Activated CD4-positive, alpha-beta memory T cell treated with anti-CD3 and anti-CD28 coated beads for 36 hours (primary cell): Measurements from ENCODE around the gene GMEB2. TPM values are rescaled to one million over a fixed set of nuclear protein-coding genes. Genes with fewer than 3 reads are reported as not detected.
A peak's percentile ranks its signal among the peaks of the same experiment; 100 is the strongest.

Source experiments
- CTCF ChIA-PET: fragments of 350-600 bp; sonication (Branson Sonifier 250); formaldehyde crosslinking; loops from one replicate; lab custom pipeline; 2021; ENCODE audit warnings: antibody characterized with exemption, inconsistent platforms; lab: Charles Lee
- POLR2A ChIA-PET: fragments of 350-600 bp; sonication (Branson Sonifier 250); formaldehyde crosslinking; loops from one replicate; lab custom pipeline; 2021; ENCODE audit warnings: antibody characterized with exemption; lab: Charles Lee
- DNase-seq: peaks from one replicate; pipeline ENCODE4 v3.0.0-alpha.2; 2020
- H3K27ac Mint-ChIP-seq: one replicate; pipeline ENCODE4 v1.8.0; 2021; ENCODE audit warnings: mixed read lengths
- H3K27me3 Mint-ChIP-seq: one replicate; pipeline ENCODE4 v1.8.0; 2021; ENCODE audit warnings: mixed read lengths
- H3K36me3 Mint-ChIP-seq: one replicate; pipeline ENCODE4 v1.8.0; 2021; ENCODE audit warnings: mixed read lengths
- H3K4me1 Mint-ChIP-seq: one replicate; pipeline ENCODE4 v1.8.0; 2021; ENCODE audit warnings: low read depth, mixed read lengths
- H3K4me3 Mint-ChIP-seq: one replicate; pipeline ENCODE4 v1.8.0; 2021; ENCODE audit warnings: mild to moderate bottlenecking, mixed read lengths
- H3K9me3 Mint-ChIP-seq: one replicate; pipeline ENCODE4 v1.8.0; 2021; ENCODE audit warnings: mixed read lengths
- intact Hi-C: fragments of 100-400 bp; cut with micrococcal nuclease; formaldehyde crosslinking; loops from one replicate; pipeline ENCODE4 v1.15.1; 2023
- total RNA-seq, 2 experiments: library from RNA; stranded (reverse); gene quantifications; one replicate each; pipeline ENCODE4 v1.2.3, GENCODE V29; 2021

GMEB2 gene
- total RNA-seq, 2 experiments from 2014 or later: 13.6 to 14.0 TPM

DNA sequence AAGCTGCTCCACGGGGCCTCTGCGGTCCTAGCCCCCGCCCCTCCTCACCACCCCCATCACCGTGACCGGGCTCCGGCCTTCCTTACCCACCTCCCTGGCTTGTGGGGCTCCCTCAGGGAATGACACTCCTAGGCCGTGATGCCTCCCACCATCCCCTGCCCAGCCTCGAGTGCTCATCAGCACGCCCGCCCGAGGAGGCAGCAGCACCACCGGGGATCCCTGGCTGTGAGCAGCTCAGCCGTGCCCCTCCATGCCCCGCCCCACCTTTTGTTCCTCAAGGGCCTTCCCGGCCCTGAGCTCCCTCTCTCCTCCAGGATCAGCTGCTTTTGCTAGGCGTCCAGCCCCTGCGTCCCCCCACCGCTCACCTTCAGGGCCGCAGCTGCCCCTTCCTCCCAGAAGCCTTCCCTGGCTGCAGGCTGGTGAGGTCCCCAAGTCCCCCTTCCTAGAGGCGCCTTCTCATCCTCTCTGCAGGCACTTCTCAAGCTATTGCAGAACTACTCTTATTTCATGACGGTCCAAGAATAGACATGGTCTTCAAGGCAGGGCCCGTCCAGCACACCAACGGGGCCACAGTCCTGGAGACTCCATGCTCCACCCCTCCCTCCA is 69.9 kb downstream of the GMEB2 start:
- ChIA-PET CTCF (interaction anchor here (1.5 kb wide), 1 partner anchor 19 kb away, joined by 4 read pairs; the partner anchor contains the start of gene PTK6), POLR2A (no interaction called here)
- Mint-ChIP-seq H3K27ac (no peak overlapping the region), H3K4me1 (peaks cover 11% of the 10 kb centered on the region), H3K36me3 (peaks cover 4% of the 10 kb centered on the region), H3K4me3 (no peak overlapping the region), H3K9me3 (no peaks in the 10 kb centered on the region), H3K27me3 (no peaks in the 10 kb centered on the region)
- intact Hi-C loops: no loop called here
- no peak for DNase-seq

DNA sequence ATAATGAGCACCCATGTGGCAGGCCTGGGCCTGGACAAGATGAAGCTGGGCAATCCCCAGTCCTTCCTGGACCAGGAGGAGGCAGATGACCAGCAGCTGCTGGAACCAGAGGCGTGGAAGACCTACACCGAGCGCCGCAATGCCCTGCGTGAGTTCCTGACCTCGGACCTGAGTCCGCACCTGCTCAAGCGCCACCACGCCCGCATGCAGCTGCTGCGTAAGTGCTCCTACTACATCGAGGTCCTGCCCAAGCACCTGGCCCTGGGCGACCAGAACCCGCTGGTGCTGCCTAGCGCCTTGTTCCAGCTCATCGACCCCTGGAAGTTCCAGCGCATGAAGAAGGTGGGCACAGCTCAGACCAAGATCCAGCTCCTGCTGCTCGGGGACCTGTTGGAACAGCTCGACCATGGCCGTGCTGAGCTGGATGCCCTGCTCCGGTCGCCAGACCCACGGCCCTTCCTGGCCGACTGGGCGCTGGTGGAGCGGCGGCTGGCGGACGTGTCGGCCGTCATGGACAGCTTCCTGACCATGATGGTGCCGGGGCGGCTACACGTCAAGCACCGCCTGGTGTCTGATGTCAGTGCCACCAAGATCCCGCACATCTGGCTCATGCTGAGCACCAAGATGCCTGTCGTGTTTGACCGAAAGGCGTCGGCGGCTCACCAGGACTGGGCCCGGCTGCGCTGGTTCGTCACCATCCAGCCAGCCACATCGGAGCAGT is 71.1 kb downstream of the GMEB2 start:
- Mint-ChIP-seq H3K9me3 (no peaks in the 10 kb centered on the region), H3K36me3 (peaks cover 4% of the 10 kb centered on the region), H3K4me3 (no peak overlapping the region), H3K27ac (no peak overlapping the region), H3K27me3 (no peaks in the 10 kb centered on the region), H3K4me1 (peaks cover 11% of the 10 kb centered on the region)
- intact Hi-C loops: no loop called here
- ChIA-PET CTCF (interaction anchor here (1.5 kb wide), 1 partner anchor 18 kb away, joined by 4 read pairs; the partner anchor contains the start of gene PTK6), POLR2A (no interaction called here)
- no peak for DNase-seq

DNA sequence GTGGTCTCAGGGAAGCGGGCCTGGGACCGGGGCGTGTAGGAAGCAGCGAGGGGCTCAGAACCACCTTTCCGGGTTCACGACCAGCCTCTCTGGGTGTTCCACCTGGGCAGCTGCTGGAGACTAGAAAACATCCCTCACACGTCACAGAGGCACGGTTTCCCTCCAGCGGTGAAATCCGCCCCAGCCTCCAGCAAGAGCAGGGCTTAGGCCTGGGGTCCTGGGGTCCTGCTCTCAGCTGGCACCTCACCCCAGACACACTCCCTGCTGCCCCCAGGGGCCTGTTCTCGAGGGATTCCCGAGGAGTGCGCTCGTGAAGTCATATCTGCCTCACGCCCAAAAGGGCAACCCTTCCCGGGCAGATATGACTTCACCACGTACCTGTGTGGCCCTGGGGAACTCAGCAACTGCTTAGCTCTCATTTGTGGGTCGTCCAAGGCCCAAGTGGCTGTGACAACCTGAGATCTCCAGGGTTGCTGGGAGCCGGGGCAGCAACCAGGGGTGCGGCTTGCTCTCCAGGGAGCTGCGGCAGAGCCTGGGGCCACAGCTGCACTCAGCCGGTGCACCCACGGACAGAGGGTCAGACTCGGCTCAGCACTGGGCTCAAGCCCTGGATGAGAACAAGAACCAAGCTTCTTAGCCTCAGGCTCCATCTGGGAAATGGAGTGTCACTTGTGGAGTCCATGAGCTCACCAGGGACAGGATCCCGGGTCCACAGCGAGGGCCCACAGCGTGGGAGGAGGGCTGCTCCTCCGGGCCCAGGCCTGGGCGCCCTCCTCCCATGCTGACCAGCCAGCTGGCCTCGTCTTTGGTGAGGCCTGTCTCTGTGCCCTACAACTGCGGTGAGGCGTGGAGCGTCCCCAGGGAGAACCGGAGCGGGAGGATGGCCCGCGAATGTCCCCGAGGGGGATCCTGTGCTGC is 72.3 kb downstream of the GMEB2 start:
- Mint-ChIP-seq H3K9me3 (no peaks in the 10 kb centered on the region), H3K4me3 (peak overlapping the region; percentile 51), H3K27ac (no peak overlapping the region), H3K36me3 (no peaks in the 10 kb centered on the region), H3K4me1 (peaks cover 11% of the 10 kb centered on the region), H3K27me3 (peaks cover 3% of the 10 kb centered on the region)
- DNase-seq: peak; percentile 21
- intact Hi-C loops: no loop called here
- ChIA-PET POLR2A (interaction anchor here (1.0 kb wide), 1 partner anchor 73 kb away, joined by 3 read pairs; no protein-coding TSS in a partner anchor), CTCF (interaction anchor here (0.6 kb wide), 1 partner anchor 688 kb away, joined by 3 read pairs; no protein-coding TSS in a partner anchor)

DNA sequence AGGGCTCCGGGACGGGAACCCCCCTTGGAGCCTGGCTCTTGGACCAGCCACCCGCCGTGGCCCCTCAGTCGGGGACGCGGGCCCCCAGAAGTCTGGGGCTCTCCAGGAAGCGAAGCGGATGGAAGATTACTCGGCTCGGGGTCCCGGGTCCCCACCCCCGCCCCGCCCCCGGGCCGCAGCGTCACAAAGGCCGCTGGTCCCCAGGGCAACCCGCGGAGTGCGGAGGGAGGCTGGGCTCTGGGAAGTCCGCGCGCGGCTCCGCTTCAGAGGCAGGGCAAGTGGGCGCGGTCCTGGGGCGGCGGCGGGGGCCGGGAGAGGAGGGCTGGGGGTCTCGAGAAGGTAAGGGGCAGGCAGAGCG is 73.0 kb downstream of the GMEB2 start, which contains the start of gene FNDC11:
TSS of gene FNDC11 (plus strand) at position 227 of the 358 bp plus-strand sequence. CDS start 1,505 bp downstream, outside the sequence.
- Mint-ChIP-seq H3K27ac (peak within 1 kb of the TSS; percentile 49), H3K4me1 (peaks cover 11% of the 10 kb centered on the region), H3K27me3 (peaks cover 3% of the 10 kb centered on the region), H3K36me3 (no peaks in the 10 kb centered on the region), H3K4me3 (peak within 1 kb of the TSS; percentile 51), H3K9me3 (no peaks in the 10 kb centered on the region)
- DNase-seq: peak; percentile 54
- ChIA-PET CTCF (no interaction called here), POLR2A (interaction anchor here (1.0 kb wide), 1 partner anchor 74 kb away, joined by 3 read pairs; no protein-coding TSS in a partner anchor)
- intact Hi-C loops: loop anchor here (1.0 to 2.0 kb wide), 3 partner anchors 17 to 81 kb away; partner anchors contain the start of genes PPDPF and PTK6

DNA sequence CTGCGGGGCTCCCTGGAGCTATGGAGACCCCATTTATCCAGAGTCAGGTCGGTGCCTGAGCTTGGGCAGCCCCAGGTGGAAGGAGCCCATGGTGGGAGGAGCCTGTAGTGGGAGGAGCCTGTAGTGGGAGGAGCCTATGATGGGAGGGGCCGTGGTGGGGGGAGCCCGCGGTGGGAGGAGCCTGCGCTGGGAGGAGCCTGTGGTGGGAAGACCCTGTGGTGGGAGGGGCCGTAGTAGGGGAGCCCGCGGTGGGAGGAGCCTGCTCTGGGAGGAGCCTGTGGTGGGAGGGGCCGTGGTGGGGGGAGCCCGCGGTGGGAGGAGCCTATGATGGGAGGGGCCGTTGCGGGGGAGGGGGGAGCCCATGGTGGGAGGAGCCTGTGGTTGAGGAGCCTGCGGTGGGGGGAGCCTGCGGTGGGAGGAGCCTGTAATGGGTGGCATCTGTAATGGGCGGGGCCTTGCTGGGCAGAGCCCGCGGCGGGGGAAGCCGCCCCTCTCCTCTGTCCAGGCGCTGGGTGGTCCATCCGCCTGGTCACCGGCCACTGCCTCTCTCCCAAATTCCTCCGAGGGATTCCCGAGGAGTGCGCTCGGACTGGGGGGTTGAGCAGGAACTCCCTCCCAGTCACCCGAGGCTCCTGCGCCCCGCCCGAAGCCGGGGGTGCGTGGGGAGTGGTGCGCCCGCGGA is 73.5 kb downstream of the GMEB2 start:
- H3K4me1 Mint-ChIP-seq: peaks cover 11% of the 10 kb centered on the region
- H3K9me3 Mint-ChIP-seq: no peaks in the 10 kb centered on the region
- intact Hi-C loops: loop anchor here (1.0 to 2.0 kb wide), 3 partner anchors 16 to 81 kb away; partner anchors contain the start of genes PPDPF and PTK6
- ChIA-PET POLR2A (interaction anchor here (1.0 kb wide), 1 partner anchor 32 kb away, joined by 4 read pairs; no protein-coding TSS in a partner anchor), CTCF (interaction anchor here (1.4 kb wide), 1 partner anchor 16 kb away, joined by 10 read pairs; the partner anchor contains the start of gene PTK6)
- H3K27ac Mint-ChIP-seq: no peak overlapping the region
- DNase-seq: peak; percentile 94
- peaks cover 6% of the 10 kb centered on the region for H3K27me3 Mint-ChIP-seq
- H3K36me3 Mint-ChIP-seq: no peaks in the 10 kb centered on the region
- peak overlapping the region; percentile 39 for H3K4me3 Mint-ChIP-seq

DNA sequence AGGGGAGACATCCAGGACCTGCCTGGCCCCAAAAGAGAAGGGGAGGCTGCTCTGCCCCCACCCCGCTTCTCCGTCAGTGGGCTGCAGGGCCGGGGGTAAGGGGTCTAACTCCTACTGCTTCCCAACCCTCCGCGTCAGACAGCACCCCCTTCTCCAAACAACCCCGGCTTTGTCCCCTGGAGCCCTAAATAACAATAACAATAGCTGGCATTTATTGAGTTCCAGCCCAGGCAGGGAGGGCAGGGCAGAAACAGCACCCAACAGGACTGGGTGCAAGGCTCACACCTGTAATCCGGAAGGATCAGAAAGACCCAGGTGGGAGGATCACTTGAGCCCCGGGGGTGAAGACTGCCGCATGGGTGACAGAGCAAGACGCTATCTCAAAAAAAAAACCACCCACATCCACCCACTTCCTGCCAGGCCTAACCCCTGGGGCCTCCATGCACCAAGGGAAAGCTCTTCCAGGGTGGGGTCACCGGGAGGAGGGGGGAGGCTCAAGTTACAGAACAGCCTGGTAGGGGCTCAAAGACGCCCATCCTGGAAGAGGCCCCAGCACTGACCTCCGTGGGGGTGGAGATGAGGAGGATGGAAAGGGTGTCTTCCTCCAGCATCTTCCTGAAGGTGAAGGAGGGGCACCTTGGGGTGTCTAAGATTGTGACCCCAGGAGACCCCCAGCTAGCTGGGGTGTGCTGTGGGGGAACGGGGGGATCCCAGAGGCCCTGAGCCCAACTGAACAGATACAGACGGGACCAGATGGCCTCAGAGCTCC is 74.2 kb downstream of the GMEB2 start:
- Mint-ChIP-seq H3K36me3 (no peaks in the 10 kb centered on the region), H3K27me3 (peaks cover 6% of the 10 kb centered on the region), H3K4me3 (peak overlapping the region; percentile 39), H3K4me1 (peaks cover 11% of the 10 kb centered on the region), H3K27ac (peak overlapping the region; percentile 49), H3K9me3 (no peaks in the 10 kb centered on the region)
- ChIA-PET CTCF (interaction anchor here (1.4 kb wide), 1 partner anchor 15 kb away, joined by 10 read pairs; the partner anchor contains the start of gene PTK6), POLR2A (interaction anchor here (1.0 kb wide), 1 partner anchor 31 kb away, joined by 4 read pairs; no protein-coding TSS in a partner anchor)
- DNase-seq: peak; percentile 53
- intact Hi-C loops: loop anchor here (1.0 to 2.0 kb wide), 3 partner anchors 15 to 82 kb away; partner anchors contain the start of genes PPDPF and PTK6

DNA sequence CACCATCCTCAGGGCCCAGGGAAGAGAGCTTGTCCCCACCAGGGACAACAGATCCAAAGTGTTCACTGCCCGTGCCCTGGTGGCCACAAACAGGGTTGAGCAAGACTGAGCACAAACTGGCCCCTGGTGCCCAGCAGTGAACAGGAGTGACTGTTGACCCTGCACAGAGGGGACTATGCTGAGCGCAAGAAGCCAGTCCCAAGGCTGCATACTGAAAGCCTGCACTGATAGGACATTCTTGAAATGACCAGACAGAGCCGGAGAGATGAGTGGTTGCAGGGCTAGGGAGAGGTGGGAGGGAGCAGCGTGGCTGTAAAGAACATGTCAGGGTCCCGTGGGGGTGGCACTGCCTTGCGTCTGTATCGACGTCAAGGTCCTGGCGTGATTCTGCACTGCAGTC is 75.8 kb downstream of the GMEB2 start:
- H3K9me3 Mint-ChIP-seq: no peaks in the 10 kb centered on the region
- DNase-seq: no peak
- H3K36me3 Mint-ChIP-seq: no peaks in the 10 kb centered on the region
- H3K27me3 Mint-ChIP-seq: peaks cover 6% of the 10 kb centered on the region
- H3K4me1 Mint-ChIP-seq: peaks cover 11% of the 10 kb centered on the region
- ChIA-PET CTCF (interaction anchor here (1.9 kb wide), 1 partner anchor 14 kb away, joined by 7 read pairs; the partner anchor contains the start of gene PTK6), POLR2A (interaction anchor here (1.1 kb wide), 1 partner anchor 30 kb away, joined by 3 read pairs; no protein-coding TSS in a partner anchor)
- no peak overlapping the region for H3K4me3 Mint-ChIP-seq
- H3K27ac Mint-ChIP-seq: no peak overlapping the region
- intact Hi-C loops: no loop called here

DNA sequence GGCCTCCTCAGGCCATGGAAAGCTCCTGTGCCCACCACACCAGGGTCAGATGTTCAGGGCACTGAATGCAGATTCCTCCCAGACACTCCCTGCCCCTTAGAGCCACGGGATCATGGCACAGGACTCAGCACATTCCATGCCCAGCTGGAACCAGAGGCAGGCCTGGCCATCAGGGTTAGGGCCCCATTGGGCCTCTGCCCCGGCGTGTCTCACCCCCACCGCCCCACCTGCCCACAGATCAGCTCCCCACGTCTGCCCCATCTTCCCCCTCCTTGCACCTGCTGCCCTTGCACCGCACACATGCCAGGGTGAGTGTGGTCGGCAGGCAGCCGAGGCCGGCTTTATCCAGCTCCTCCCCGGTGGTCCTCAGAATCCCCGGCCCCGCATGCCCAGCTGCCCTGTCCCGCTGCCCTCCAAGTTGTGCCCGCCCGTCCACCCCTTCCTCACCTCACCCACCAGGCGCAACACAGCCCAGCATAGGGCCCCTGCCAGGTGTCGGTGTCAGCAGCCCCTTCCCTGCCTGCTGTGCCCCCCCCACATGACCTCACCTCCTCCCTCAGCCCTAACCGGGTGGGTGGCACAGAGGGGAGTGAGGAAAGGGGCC is 77.1 kb downstream of the GMEB2 start:
- no peak overlapping the region for H3K27ac Mint-ChIP-seq
- H3K4me1 Mint-ChIP-seq: peaks cover 11% of the 10 kb centered on the region
- peaks cover 6% of the 10 kb centered on the region for H3K27me3 Mint-ChIP-seq
- no peaks in the 10 kb centered on the region for H3K36me3 Mint-ChIP-seq
- ChIA-PET POLR2A (no interaction called here), CTCF (interaction anchor here (1.0 to 1.9 kb wide), 2 partner anchors 11 to 12 kb away, joined by 3 to 7 read pairs; partner anchors contain the start of gene PTK6)
- no peak overlapping the region for H3K4me3 Mint-ChIP-seq
- no peaks in the 10 kb centered on the region for H3K9me3 Mint-ChIP-seq
- intact Hi-C loops: no loop called here
- no peak for DNase-seq

DNA sequence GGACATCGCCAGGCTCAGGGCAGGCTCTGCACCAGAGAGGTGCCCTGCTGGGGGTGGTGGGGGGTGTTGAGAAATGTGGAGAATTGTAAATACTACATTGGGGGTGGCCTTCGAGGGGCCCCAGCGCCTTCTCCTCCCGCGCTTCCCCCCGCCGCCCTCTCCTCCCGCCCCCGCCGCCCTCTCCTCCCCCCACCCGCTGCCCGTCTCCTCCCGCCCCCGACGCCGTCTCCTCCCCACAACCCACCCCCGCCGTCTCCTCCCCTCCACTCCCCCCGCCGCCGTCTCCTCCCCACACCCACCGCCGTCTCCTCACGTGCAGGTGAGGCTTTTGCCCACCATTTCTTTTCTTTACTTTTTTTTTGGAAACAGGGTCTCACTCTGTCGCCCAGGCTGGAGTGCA is 77.9 kb downstream of the GMEB2 start:
- peaks cover 6% of the 10 kb centered on the region for H3K27me3 Mint-ChIP-seq
- no peaks in the 10 kb centered on the region for H3K9me3 Mint-ChIP-seq
- no peak overlapping the region for H3K4me3 Mint-ChIP-seq
- POLR2A ChIA-PET: no interaction called here
- peaks cover 11% of the 10 kb centered on the region for H3K4me1 Mint-ChIP-seq
- H3K36me3 Mint-ChIP-seq: no peaks in the 10 kb centered on the region
- DNase-seq: no peak
- intact Hi-C loops: no loop called here
- CTCF ChIA-PET: interaction anchor here (1.0 kb wide), 1 partner anchor 11 kb away, joined by 3 read pairs; no protein-coding TSS in a partner anchor
- H3K27ac Mint-ChIP-seq: no peak overlapping the region

DNA sequence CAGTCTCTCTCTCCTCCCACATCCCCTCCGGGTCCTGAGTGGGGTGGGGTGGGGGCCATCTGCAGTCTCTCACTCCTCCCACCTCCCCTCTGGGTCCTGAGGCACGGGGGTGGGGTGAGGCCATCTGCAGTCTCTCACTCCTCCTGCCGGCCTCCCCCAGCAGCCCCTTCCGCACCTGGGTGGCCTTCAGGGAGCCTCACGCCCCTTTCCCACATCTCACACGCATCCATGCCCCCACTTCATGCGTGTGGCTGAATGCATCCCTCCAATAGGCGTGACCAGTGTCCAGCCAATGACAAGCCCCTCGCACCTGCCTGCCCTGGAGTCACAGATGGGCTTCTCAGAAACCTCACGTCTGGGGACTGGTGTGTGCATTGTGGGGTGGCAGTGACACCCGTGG is 78.4 kb downstream of the GMEB2 start:
- Mint-ChIP-seq H3K27ac (no peak overlapping the region), H3K9me3 (no peaks in the 10 kb centered on the region), H3K4me3 (no peak overlapping the region), H3K27me3 (peaks cover 6% of the 10 kb centered on the region), H3K36me3 (no peaks in the 10 kb centered on the region), H3K4me1 (peaks cover 11% of the 10 kb centered on the region)
- intact Hi-C loops: no loop called here
- POLR2A ChIA-PET: no interaction called here
- CTCF ChIA-PET: no interaction called here
- DNase-seq: no peak
